A549 (cell line): ENCODE data around the gene LRRC45. TPM values are rescaled to one million over a fixed set of nuclear protein-coding genes. Genes with fewer than 3 reads are reported as not detected.

Source experiments
- ATAC-seq, 2 experiments: fragments of 200-7000 bp in 1 of 2; fragments of >200 bp in 1 of 2; cut with Nextera tagmentation in 1 of 2; cut with Tn5 transposase in 1 of 2; 3 replicates each; pipeline versions ENCODE4 v1.8.0 to v1.9.1; 2018 to 2020; ENCODE audit warnings: mild to moderate bottlenecking in 1 of 2, moderate library complexity in 1 of 2
- CTCF ChIA-PET: fragments of 300-600 bp; sonication (Branson Sonifier 250); formaldehyde crosslinking; extraction: SDS; loops from one replicate; lab custom pipeline; 2021; ENCODE audit warnings: antibody characterized with exemption, inconsistent platforms; lab: Yijun Ruan, JAX
- POLR2A ChIA-PET: fragments of 350-600 bp; formaldehyde crosslinking; extraction: SDS; loops from one replicate; lab custom pipeline; 2021; ENCODE audit warnings: antibody characterized with exemption, inconsistent platforms; lab: Yijun Ruan, JAX
- DNase-seq, 2 experiments: peaks; one replicate each; pipeline versions ENCODE4 v3.0.0 to v3.0.0-alpha.2; 2011 to 2016; ENCODE audit warnings: low read depth in 1 of 2, low spot score in 1 of 2
- FAIRE-seq: peaks from 2 replicates; lab custom pipeline; 2011; peaks lifted over from hg19 to GRCh38; lab: Jason Lieb, UNC
- H3K27ac ChIP-seq, 2 experiments: fragments of >200 bp; sonication (Bioruptor Twin); formaldehyde crosslinking; 3 replicates each; pipeline ENCODE4 v1.5.1; 2016 to 2017
- H3K4me1 ChIP-seq: fragments of >200 bp; sonication (Bioruptor Twin); formaldehyde crosslinking; 3 replicates; pipeline ENCODE4 v1.6.1; 2016
- H3K4me2 ChIP-seq: fragments of >200 bp; sonication (Bioruptor Twin); formaldehyde crosslinking; 3 replicates; pipeline ENCODE4 v1.6.1; 2016
- H3K4me3 ChIP-seq: fragments of >200 bp; sonication (Bioruptor Twin); formaldehyde crosslinking; 3 replicates; pipeline ENCODE4 v1.5.1; 2016
- H3K9me3 ChIP-seq: fragments of >200 bp; sonication (Bioruptor Twin); formaldehyde crosslinking; 3 replicates; pipeline ENCODE4 v1.6.1; 2016
- CEBPB ChIP-seq, 2 experiments: fragments of >200 bp in 1 of 2; sonication (Bioruptor Twin) in 1 of 2; formaldehyde crosslinking in 1 of 2; IDR thresholded peaks; 2 replicates each; pipeline ENCODE4 v1.6.1; 2012 to 2016
- FOSL2 ChIP-seq, 2 experiments: fragments of 450-650 bp in 1 of 2; fragments of >200 bp in 1 of 2; sonication (Bioruptor Twin) in 1 of 2; formaldehyde crosslinking; IDR thresholded peaks; 2 replicates each; pipeline versions ENCODE4 v1.5.0 to v1.6.1; 2016 to 2020; ENCODE audit warnings: mild to moderate bottlenecking in 1 of 2, moderate library complexity in 1 of 2
- FOXS1 ChIP-seq: fragments of 250-450 bp; sonication (Bioruptor Pico); IDR thresholded peaks from 2 replicates; pipeline ENCODE4 v1.5.0; 2020; ENCODE audit warnings: mild to moderate bottlenecking, moderate library complexity
- GATA3 ChIP-seq: IDR thresholded peaks from 2 replicates; pipeline ENCODE4 v1.6.1; 2012; ENCODE audit warnings: borderline replicate concordance
- HDAC2 ChIP-seq: fragments of 200-600 bp; sonication (generic); IDR thresholded peaks from 2 replicates; pipeline ENCODE4 v1.6.1; 2016
- HOXA7 ChIP-seq: fragments of 250-450 bp; sonication (Bioruptor Pico); IDR thresholded peaks from 2 replicates; pipeline ENCODE4 v1.5.0; 2020; ENCODE audit warnings: mild to moderate bottlenecking, moderate library complexity
- MAZ ChIP-seq: fragments of 150-350 bp; IDR thresholded peaks from 2 replicates; pipeline ENCODE4 v1.6.1; 2014; ENCODE audit warnings: antibody characterized with exemption, low read depth, low read length, borderline replicate concordance
- NR3C1 ChIP-seq: fragments of >200 bp; sonication (Bioruptor Twin); formaldehyde crosslinking; IDR thresholded peaks from 3 replicates; pipeline ENCODE4 v1.6.1; 2017
- ZC3H11A ChIP-seq: fragments of 450-650 bp; IDR thresholded peaks from 2 replicates; pipeline ENCODE4 v1.6.1; 2014; ENCODE audit warnings: antibody characterized with exemption, mild to moderate bottlenecking
- WGBS: methylation state at CpG from one replicate; pipeline ENCODE4 v1.1.6; 2017; ENCODE audit errors: missing lambda C conversion rate; 5-methylcytosine and 5-hydroxymethylcytosine counted together
- polyA plus RNA-seq, 4 experiments: library from polyadenylated mRNA; depleted of rRNA in 3 of 4; stranded (reverse); fragments of >200 nt; fragmentation: RNase III in 1 of 4; extraction: RNeasy Plus Mini Kit Qiagen cat#74134 plus additional on column Dnase treatment in 1 of 4; gene quantifications; 2 replicates in 3 of 4; 3 replicates in 1 of 4; pipeline ENCODE4 v1.2.3, GENCODE V29; 2011 to 2017
- TF ChIP-seq, protein P1 (sequence below): IDR thresholded peaks from 2 replicates; pipeline ENCODE4 v1.6.1; 2012; ENCODE audit warnings: low read depth, borderline replicate concordance
- TF ChIP-seq, protein P2 (sequence below): fragments of 200-600 bp; sonication (generic); IDR thresholded peaks from 2 replicates; pipeline ENCODE4 v1.6.1; 2016; ENCODE audit warnings: antibody characterized with exemption, mild to moderate bottlenecking, moderate library complexity
- TF ChIP-seq, protein P3 (sequence below): fragments of 250-450 bp; sonication (Bioruptor Pico); IDR thresholded peaks from 2 replicates; pipeline ENCODE4 v1.5.0; 2021; ENCODE audit warnings: mild to moderate bottlenecking, moderate library complexity, borderline replicate concordance
- TF ChIP-seq, protein P4 (sequence below): fragments of 250-450 bp; sonication (Bioruptor Pico); IDR thresholded peaks from 2 replicates; pipeline ENCODE4 v1.5.0; 2020; ENCODE audit warnings: low read depth, mild to moderate bottlenecking, moderate library complexity
- TF ChIP-seq, protein P5 (sequence below): fragments of 150-350 bp; IDR thresholded peaks from 2 replicates; pipeline ENCODE4 v1.6.1; 2014; ENCODE audit warnings: low read depth, mild to moderate bottlenecking, low read length

LRRC45 gene
- polyA plus RNA-seq, 2 of the 4 experiments (the other 2 are of a cell fraction): 6.4 to 24.5 TPM

DNA sequence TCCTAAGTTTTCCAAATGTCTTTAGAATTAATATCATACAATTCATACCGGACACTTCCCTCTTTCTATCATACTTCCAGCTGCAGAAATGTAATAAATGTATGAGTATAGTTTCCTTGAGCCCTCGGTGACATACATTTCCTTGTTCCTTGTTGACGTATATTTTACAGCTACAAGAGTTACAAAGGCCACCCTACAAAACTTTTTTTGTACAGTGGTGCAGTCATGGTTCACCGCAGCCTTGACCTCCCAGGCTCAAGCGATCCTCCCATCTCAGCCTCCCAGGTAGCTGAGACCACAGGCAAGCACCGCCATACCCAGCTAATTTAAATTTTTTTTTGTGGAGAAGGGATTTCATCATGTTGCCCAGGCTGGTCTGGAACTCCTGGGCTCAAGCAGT, 49.7 kb downstream of the LRRC45 start:
- H3K27ac ChIP-seq: no peak overlapping the region
- no peaks in the 10 kb centered on the region for H3K9me3 ChIP-seq
- FAIRE-seq (no peak), ATAC-seq (no peak), DNase-seq (no peak)
- TF ChIP-seq ZC3H11A: no peak
- no peak for TF ChIP-seq CEBPB (IDR thresholded peaks at IDR 0.05)
- TF ChIP-seq, protein P1, sequence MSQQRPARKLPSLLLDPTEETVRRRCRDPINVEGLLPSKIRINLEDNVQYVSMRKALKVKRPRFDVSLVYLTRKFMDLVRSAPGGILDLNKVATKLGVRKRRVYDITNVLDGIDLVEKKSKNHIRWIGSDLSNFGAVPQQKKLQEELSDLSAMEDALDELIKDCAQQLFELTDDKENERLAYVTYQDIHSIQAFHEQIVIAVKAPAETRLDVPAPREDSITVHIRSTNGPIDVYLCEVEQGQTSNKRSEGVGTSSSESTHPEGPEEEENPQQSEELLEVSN: no peak
- no peak for TF ChIP-seq HDAC2
- no peak for TF ChIP-seq FOSL2 (IDR thresholded peaks at IDR 0.05)
- TF ChIP-seq FOSL2 (CRISPR knock-in tag; IDR thresholded peaks at IDR 0.05): no peak
- TF ChIP-seq, protein P2, sequence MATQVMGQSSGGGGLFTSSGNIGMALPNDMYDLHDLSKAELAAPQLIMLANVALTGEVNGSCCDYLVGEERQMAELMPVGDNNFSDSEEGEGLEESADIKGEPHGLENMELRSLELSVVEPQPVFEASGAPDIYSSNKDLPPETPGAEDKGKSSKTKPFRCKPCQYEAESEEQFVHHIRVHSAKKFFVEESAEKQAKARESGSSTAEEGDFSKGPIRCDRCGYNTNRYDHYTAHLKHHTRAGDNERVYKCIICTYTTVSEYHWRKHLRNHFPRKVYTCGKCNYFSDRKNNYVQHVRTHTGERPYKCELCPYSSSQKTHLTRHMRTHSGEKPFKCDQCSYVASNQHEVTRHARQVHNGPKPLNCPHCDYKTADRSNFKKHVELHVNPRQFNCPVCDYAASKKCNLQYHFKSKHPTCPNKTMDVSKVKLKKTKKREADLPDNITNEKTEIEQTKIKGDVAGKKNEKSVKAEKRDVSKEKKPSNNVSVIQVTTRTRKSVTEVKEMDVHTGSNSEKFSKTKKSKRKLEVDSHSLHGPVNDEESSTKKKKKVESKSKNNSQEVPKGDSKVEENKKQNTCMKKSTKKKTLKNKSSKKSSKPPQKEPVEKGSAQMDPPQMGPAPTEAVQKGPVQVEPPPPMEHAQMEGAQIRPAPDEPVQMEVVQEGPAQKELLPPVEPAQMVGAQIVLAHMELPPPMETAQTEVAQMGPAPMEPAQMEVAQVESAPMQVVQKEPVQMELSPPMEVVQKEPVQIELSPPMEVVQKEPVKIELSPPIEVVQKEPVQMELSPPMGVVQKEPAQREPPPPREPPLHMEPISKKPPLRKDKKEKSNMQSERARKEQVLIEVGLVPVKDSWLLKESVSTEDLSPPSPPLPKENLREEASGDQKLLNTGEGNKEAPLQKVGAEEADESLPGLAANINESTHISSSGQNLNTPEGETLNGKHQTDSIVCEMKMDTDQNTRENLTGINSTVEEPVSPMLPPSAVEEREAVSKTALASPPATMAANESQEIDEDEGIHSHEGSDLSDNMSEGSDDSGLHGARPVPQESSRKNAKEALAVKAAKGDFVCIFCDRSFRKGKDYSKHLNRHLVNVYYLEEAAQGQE: no peak
- no peak for TF ChIP-seq FOXS1 (CRISPR knock-in tag)
- TF ChIP-seq NR3C1: no peak
- TF ChIP-seq, protein P3, sequence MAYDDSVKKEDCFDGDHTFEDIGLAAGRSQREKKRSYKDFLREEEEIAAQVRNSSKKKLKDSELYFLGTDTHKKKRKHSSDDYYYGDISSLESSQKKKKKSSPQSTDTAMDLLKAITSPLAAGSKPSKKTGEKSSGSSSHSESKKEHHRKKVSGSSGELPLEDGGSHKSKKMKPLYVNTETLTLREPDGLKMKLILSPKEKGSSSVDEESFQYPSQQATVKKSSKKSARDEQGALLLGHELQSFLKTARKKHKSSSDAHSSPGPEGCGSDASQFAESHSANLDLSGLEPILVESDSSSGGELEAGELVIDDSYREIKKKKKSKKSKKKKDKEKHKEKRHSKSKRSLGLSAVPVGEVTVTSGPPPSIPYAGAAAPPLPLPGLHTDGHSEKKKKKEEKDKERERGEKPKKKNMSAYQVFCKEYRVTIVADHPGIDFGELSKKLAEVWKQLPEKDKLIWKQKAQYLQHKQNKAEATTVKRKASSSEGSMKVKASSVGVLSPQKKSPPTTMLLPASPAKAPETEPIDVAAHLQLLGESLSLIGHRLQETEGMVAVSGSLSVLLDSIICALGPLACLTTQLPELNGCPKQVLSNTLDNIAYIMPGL (CRISPR knock-in tag): no peak
- TF ChIP-seq, protein P4, sequence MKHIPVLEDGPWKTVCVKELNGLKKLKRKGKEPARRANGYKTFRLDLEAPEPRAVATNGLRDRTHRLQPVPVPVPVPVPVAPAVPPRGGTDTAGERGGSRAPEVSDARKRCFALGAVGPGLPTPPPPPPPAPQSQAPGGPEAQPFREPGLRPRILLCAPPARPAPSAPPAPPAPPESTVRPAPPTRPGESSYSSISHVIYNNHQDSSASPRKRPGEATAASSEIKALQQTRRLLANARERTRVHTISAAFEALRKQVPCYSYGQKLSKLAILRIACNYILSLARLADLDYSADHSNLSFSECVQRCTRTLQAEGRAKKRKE: no peak
- TF ChIP-seq HOXA7: no peak
- 64% methylated on average over 6 of the region's 6 CpGs for WGBS
- no peak overlapping the region for H3K4me2 ChIP-seq
- POLR2A ChIA-PET: interaction anchor here (1.0 kb wide), 1 partner anchor 26 kb away, joined by 4 read pairs; the partner anchor contains the start of gene FASN
- CTCF ChIA-PET: interaction anchor here (1.0 to 1.1 kb wide), 3 partner anchors 14 to 52 kb away, joined by 3 to 4 read pairs (median 4); no protein-coding TSS in a partner anchor
- no peak overlapping the region for H3K4me3 ChIP-seq
- H3K4me1 ChIP-seq: no peaks in the 10 kb centered on the region

DNA sequence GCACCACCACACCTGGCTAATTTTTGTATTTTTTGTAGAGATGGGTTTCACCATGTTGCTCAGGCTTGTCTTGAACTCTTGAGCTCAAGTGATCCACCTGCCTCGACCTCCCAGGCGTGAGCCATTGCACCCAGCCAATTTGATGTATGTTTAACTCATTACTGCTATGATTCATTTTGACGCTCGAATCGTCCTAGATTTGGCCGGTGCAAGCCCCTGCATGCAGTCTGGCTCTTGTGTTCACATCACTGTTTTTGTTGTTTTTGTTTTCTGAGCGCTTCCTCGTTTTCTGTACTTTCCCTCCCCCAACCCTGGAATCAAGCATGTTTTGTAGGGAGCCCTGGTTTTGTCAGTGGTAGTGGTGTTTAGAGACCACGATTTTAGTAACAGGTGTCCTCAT, 50.3 kb downstream of the LRRC45 start:
- ATAC-seq (no peak), DNase-seq (no peak), FAIRE-seq (no peak)
- ChIA-PET CTCF (interaction anchor here (1.1 kb wide), 1 partner anchor 52 kb away, joined by 3 read pairs; no protein-coding TSS in a partner anchor), POLR2A (interaction anchor here (1.0 kb wide), 1 partner anchor 25 kb away, joined by 4 read pairs; the partner anchor contains the start of gene FASN)
- Histone ChIP-seq H3K9me3 (no peaks in the 10 kb centered on the region), H3K4me2 (no peak overlapping the region), H3K27ac (no peak overlapping the region), H3K4me1 (no peaks in the 10 kb centered on the region), H3K4me3 (no peak overlapping the region)
- TF ChIP-seq, protein P1: no peak
- TF ChIP-seq, protein P5, sequence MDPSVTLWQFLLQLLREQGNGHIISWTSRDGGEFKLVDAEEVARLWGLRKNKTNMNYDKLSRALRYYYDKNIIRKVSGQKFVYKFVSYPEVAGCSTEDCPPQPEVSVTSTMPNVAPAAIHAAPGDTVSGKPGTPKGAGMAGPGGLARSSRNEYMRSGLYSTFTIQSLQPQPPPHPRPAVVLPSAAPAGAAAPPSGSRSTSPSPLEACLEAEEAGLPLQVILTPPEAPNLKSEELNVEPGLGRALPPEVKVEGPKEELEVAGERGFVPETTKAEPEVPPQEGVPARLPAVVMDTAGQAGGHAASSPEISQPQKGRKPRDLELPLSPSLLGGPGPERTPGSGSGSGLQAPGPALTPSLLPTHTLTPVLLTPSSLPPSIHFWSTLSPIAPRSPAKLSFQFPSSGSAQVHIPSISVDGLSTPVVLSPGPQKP: no peak
- TF ChIP-seq MAZ (no peak), GATA3 (no peak)
- 70% methylated on average over 9 of the region's 9 CpGs for WGBS
